Peyer's patch (tissue), 4 donors: ENCODE measurements around the gene LRP5.

ENCODE experiments used
- CTCF ChIP-seq, 6 experiments: fragments of 450-650 bp in 4 of 6; fragments of 200-600 bp in 2 of 6; sonication (generic) in 1 of 6; IDR thresholded peaks; one replicate each; pipeline ENCODE4 v1.5.1; 2017 to 2019; ENCODE audit warnings: antibody characterized with exemption in 6 of 6, mild to moderate bottlenecking in 3 of 6, moderate library complexity in 1 of 6
- POLR2A ChIP-seq, 2 donors: fragments of 450-650 bp; IDR thresholded peaks; one replicate each; pipeline ENCODE4 v1.5.1; 2017; ENCODE audit warnings: antibody characterized with exemption in 2 of 2, mild to moderate bottlenecking in 2 of 2, moderate library complexity in 2 of 2

- TF ChIP-seq POLR2A (IDR thresholded peaks at IDR 0.05) (no peak), CTCF (IDR thresholded peaks at IDR 0.05) (no peak)
Measured at GRCh38 chr11:68269414-68270081, 42.8 kb upstream of the LRP5 start.
